ENCODE measurements around the gene KCNK10.

GRCh38 chr14:88346048-88346639 lies 23.1 kb upstream of the KCNK10 start:
- TF ChIP-seq POLR2A (IDR thresholded peaks at IDR 0.05) (no peak), POLR2AphosphoS5 (IDR thresholded peaks at IDR 0.05) (no peak), EP300 (IDR thresholded peaks at IDR 0.05) (no peak)
- TF ChIP-seq, protein P1, sequence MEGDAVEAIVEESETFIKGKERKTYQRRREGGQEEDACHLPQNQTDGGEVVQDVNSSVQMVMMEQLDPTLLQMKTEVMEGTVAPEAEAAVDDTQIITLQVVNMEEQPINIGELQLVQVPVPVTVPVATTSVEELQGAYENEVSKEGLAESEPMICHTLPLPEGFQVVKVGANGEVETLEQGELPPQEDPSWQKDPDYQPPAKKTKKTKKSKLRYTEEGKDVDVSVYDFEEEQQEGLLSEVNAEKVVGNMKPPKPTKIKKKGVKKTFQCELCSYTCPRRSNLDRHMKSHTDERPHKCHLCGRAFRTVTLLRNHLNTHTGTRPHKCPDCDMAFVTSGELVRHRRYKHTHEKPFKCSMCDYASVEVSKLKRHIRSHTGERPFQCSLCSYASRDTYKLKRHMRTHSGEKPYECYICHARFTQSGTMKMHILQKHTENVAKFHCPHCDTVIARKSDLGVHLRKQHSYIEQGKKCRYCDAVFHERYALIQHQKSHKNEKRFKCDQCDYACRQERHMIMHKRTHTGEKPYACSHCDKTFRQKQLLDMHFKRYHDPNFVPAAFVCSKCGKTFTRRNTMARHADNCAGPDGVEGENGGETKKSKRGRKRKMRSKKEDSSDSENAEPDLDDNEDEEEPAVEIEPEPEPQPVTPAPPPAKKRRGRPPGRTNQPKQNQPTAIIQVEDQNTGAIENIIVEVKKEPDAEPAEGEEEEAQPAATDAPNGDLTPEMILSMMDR (IDR thresholded peaks at IDR 0.05) = no peak

Measured in suprapubic skin (tissue), 4 donors.